AG04449 (cell line): ENCODE data around the gene SEPTIN10.

Source experiments
- CTCF ChIA-PET: fragments of 350-600 bp; formaldehyde crosslinking; extraction: SDS; loops from one replicate; lab custom pipeline; 2021; ENCODE audit warnings: antibody characterized with exemption; lab: Yijun Ruan, JAX
- POLR2A ChIA-PET: fragments of 400-600, 350-600 bp; formaldehyde crosslinking; extraction: SDS; loops from one replicate; lab custom pipeline; 2020; ENCODE audit warnings: antibody characterized with exemption, inconsistent platforms; lab: Yijun Ruan, JAX
- DNase-seq: peaks from one replicate; pipeline ENCODE4 v3.0.0-alpha.2; 2010; ENCODE audit warnings: low read depth, low spot score
- H3K4me3 ChIP-seq: 2 replicates; pipeline ENCODE4 v1.5.1; 2011; ENCODE audit warnings: low read depth, mild to moderate bottlenecking, control low read depth, low read length
- CTCF ChIP-seq: IDR thresholded peaks from one replicate; pipeline ENCODE4 v1.5.1; 2011; ENCODE audit warnings: mild to moderate bottlenecking, moderate library complexity, low read length, control low read depth, inconsistent platforms; ENCODE audit not compliant: insufficient read depth; ENCODE audit errors: missing control alignments

Gene SEPTIN10

GRCh38 chr2:109523536-109524361, 90.0 kb downstream of the SEPTIN10 start:
- ChIA-PET CTCF (interaction anchor here (1.2 to 4.0 kb wide), 3 partner anchors 14 to 212 kb away, joined by 3 to 19 read pairs (median 4); no protein-coding TSS in a partner anchor), POLR2A (interaction anchor here (0.6 kb wide), 1 partner anchor 86 kb away, joined by 4 read pairs; no protein-coding TSS in a partner anchor)
- no peak for DNase-seq
- no peak for TF ChIP-seq CTCF
- H3K4me3 ChIP-seq = no peak overlapping the region

- DNase-seq = no peak
- ChIA-PET CTCF (interaction anchor here (1.2 to 4.0 kb wide), 3 partner anchors 13 to 213 kb away, joined by 3 to 19 read pairs (median 4); no protein-coding TSS in a partner anchor), POLR2A (no interaction called here)
- H3K4me3 ChIP-seq = no peak overlapping the region
- no peak for TF ChIP-seq CTCF
These were observed 90.6 kb downstream of the SEPTIN10 start for GRCh38 chr2:109523121-109523520.

- no peak for TF ChIP-seq CTCF
- CTCF ChIA-PET = interaction anchor here (1.3 to 4.0 kb wide), 2 partner anchors 12 to 23 kb away, joined by 4 to 19 read pairs; no protein-coding TSS in a partner anchor
- H3K4me3 ChIP-seq = no peak overlapping the region
- DNase-seq = no peak
- POLR2A ChIA-PET = no interaction called here
These were observed 91.7 kb downstream of the SEPTIN10 start for GRCh38 chr2:109522063-109522374.

- TF ChIP-seq CTCF = no peak
- ChIA-PET POLR2A (no interaction called here), CTCF (interaction anchor here (1.3 to 4.0 kb wide), 2 partner anchors 11 to 24 kb away, joined by 4 to 19 read pairs; no protein-coding TSS in a partner anchor)
- no peak overlapping the region for H3K4me3 ChIP-seq
- DNase-seq = no peak
These were observed 92.3 kb downstream of the SEPTIN10 start for GRCh38 chr2:109521233-109522062.

GRCh38 chr2:109519513-109519912, 94.3 kb downstream of the SEPTIN10 start:
- no peak for TF ChIP-seq CTCF
- H3K4me3 ChIP-seq = no peak overlapping the region
- no peak for DNase-seq
- CTCF ChIA-PET = no interaction called here
- POLR2A ChIA-PET = no interaction called here
